HL-60 (cell line): ENCODE data around the gene SPATA13.
"Not testable (repeated sequence)": the region's sequence is repeated elsewhere in the genome, so short reads cannot be mapped to it uniquely, and the experiment has no call there.

Experiments used
- DNase-seq, 2 experiments: peaks; one replicate each; pipeline ENCODE4 v3.0.0-alpha.2; 2010 to 2020; ENCODE audit warnings: low read depth in 1 of 2, low spot score in 1 of 2
- H3K27ac ChIP-seq: fragments of 250-450 bp; sonication (Bioruptor Pico); replicated peaks from 2 replicates; pipeline ENCODE4 v1.5.1; 2020; ENCODE audit warnings: mild to moderate bottlenecking, moderate library complexity
- H3K27me3 ChIP-seq: fragments of 250-450 bp; sonication (Bioruptor Pico); 2 replicates; pipeline ENCODE4 v1.5.1; 2021; ENCODE audit warnings: mild to moderate bottlenecking, moderate library complexity; ENCODE audit not compliant: insufficient read depth, poor library complexity, severe bottlenecking
- H3K4me3 ChIP-seq: replicated peaks from 2 replicates; pipeline ENCODE4 v1.5.1; 2011; ENCODE audit warnings: mild to moderate bottlenecking, control low read depth, low read length; ENCODE audit not compliant: insufficient read depth
- GABPA ChIP-seq: IDR thresholded peaks from 2 replicates; pipeline ENCODE4 v1.6.1; 2012; ENCODE audit warnings: low read depth
- POLR2AphosphoS5 ChIP-seq: IDR thresholded peaks from 2 replicates; pipeline ENCODE4 v1.6.1; 2012; ENCODE audit warnings: low read depth
- REST ChIP-seq: IDR thresholded peaks from 2 replicates; pipeline ENCODE4 v1.6.1; 2012; ENCODE audit warnings: low read depth; ENCODE audit not compliant: insufficient replicate concordance
- SPI1 ChIP-seq: IDR thresholded peaks from 2 replicates; pipeline ENCODE4 v1.6.1; 2012; ENCODE audit warnings: low read depth, mild to moderate bottlenecking, borderline replicate concordance
- TF ChIP-seq, protein P1 (sequence below): IDR thresholded peaks from one replicate; pipeline ENCODE4 v1.5.1; 2011; ENCODE audit warnings: low read length, control low read depth, inconsistent platforms; ENCODE audit not compliant: insufficient read depth

The SPATA13 gene

GRCh38 chr13:24341439-24341838 is 180.9 kb downstream of the SPATA13 start:
- TF ChIP-seq REST (no peak), GABPA (no peak), POLR2AphosphoS5 (no peak), SPI1 (no peak)
- TF ChIP-seq, protein P1, sequence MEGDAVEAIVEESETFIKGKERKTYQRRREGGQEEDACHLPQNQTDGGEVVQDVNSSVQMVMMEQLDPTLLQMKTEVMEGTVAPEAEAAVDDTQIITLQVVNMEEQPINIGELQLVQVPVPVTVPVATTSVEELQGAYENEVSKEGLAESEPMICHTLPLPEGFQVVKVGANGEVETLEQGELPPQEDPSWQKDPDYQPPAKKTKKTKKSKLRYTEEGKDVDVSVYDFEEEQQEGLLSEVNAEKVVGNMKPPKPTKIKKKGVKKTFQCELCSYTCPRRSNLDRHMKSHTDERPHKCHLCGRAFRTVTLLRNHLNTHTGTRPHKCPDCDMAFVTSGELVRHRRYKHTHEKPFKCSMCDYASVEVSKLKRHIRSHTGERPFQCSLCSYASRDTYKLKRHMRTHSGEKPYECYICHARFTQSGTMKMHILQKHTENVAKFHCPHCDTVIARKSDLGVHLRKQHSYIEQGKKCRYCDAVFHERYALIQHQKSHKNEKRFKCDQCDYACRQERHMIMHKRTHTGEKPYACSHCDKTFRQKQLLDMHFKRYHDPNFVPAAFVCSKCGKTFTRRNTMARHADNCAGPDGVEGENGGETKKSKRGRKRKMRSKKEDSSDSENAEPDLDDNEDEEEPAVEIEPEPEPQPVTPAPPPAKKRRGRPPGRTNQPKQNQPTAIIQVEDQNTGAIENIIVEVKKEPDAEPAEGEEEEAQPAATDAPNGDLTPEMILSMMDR, result no peak
- no peak overlapping the region for H3K27ac ChIP-seq
- DNase-seq, result no peak
- no peaks in the 10 kb centered on the region for H3K27me3 ChIP-seq
- no peak overlapping the region for H3K4me3 ChIP-seq

DNA sequence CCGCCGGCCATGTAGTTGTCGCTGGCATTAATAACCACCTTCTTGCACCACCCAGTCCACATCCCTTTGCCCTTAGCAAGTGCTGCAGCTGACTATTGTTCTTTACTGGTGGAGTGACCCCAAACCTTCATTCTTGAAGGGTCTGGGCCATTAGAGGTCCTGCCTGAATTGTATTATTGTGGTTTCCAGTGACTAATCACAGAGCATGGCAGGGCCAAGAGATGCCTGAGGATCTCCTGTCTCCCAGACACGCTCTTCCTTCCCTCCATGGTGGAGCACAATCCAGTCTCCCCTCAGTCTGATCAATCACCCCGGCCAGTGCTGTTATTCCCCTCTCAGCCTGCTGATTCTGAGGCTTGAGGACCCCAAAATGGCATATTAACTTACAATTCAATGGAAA is 187.9 kb downstream of the SPATA13 start:
- no peak for DNase-seq
- Histone ChIP-seq H3K27ac (no peak overlapping the region), H3K4me3 (no peak overlapping the region), H3K27me3 (no peaks in the 10 kb centered on the region)
- TF ChIP-seq POLR2AphosphoS5 (no peak), REST (no peak)
- TF ChIP-seq, protein P1, result no peak

DNA sequence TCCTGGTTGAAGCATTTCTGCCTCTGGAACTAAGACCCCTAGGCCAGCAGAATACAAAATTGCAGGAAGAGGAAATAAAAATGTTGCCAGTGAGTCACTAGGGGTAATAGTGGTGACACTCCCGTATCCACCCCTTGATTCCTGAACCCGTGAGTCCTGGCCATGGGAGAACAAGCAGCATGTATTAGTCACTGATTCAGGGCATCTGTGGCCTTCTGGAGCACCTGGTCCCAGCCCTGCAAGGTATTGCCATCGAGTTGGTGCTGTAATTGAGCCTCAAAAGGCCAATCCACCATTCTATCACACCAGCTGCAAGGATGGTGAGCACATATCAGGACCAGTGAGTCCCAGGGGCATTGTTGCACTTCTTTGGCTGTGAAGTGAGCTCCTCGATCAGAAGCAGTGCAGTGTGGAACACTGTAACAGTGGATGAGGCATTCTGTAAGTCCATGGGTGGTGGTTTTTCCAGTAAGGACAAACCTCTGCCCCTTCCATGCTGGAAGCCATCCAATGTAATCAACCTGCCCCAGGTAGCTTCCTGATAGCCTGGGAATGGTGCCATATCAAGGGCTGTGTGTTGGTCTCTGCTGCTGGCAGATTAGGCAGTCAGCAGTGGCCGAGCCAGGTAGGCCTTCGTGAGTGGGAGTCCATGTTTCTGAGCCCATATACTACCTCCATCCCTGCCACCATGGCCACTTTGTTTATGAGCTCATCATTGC is 188.4 kb downstream of the SPATA13 start:
- TF ChIP-seq SPI1, result no peak
- TF ChIP-seq, protein P1, result no peak
- no peak for TF ChIP-seq REST
- no peak for TF ChIP-seq GABPA
- TF ChIP-seq POLR2AphosphoS5, result no peak
- DNase-seq, result no peak

GRCh38 chr13:24349778-24350664 is 189.5 kb downstream of the SPATA13 start:
- H3K4me3 ChIP-seq, H3K27ac ChIP-seq, DNase-seq, H3K27me3 ChIP-seq: not testable (repeated sequence)

More for the DNA sequence above, 188.4 kb downstream of the SPATA13 start:
- Histone ChIP-seq H3K4me3 (no peak overlapping the region), H3K27me3 (no peaks in the 10 kb centered on the region), H3K27ac (no peak overlapping the region)
